Tibial artery (tissue), 4 donors: ENCODE results near the gene ASAP2.

Source experiments
- DNase-seq, 2 donors: peaks; one replicate each; pipeline ENCODE4 v3.0.0-alpha.2; 2019
- H3K27ac ChIP-seq, 2 donors: fragments of 200-600 bp; sonication (generic) in 1 of 2; 1 replicate in 1 of 2; 2 replicates in 1 of 2; pipeline ENCODE4 v1.5.1; 2018 to 2019; ENCODE audit warnings: mild to moderate bottlenecking in 1 of 2
- H3K27me3 ChIP-seq, 2 donors: fragments of 200-600 bp; sonication (generic) in 1 of 2; one replicate each; pipeline versions ENCODE4 v1.5.1 to v1.6.0; 2016 to 2019
- H3K36me3 ChIP-seq, 3 donors: fragments of 200-600 bp; sonication (generic) in 2 of 3; one replicate each; pipeline ENCODE4 v1.5.1; 2016 to 2019; ENCODE audit warnings: mild to moderate bottlenecking in 2 of 3
- H3K4me1 ChIP-seq, 4 donors: fragments of 200-600 bp; sonication (generic) in 2 of 4; 1 replicate in 3 of 4; 2 replicates in 1 of 4; pipeline ENCODE4 v1.5.1; 2016 to 2019
- H3K4me3 ChIP-seq, 2 donors: fragments of 200-600 bp; sonication (generic) in 1 of 2; 1 replicate in 1 of 2; 2 replicates in 1 of 2; pipeline ENCODE4 v1.5.1; 2018 to 2019; ENCODE audit warnings: mild to moderate bottlenecking in 2 of 2
- H3K9me3 ChIP-seq, 3 donors: fragments of 200-600 bp; sonication (generic) in 1 of 3; one replicate each; pipeline ENCODE4 v1.5.1; 2016 to 2019
- CTCF ChIP-seq, 2 experiments: fragments of 200-600 bp in 1 of 2; fragments of 450-650 bp in 1 of 2; IDR thresholded peaks; one replicate each; pipeline ENCODE4 v1.5.1; 2017 to 2019; ENCODE audit warnings: antibody characterized with exemption in 2 of 2, mild to moderate bottlenecking in 1 of 2, moderate library complexity in 1 of 2
- intact Hi-C: fragments of 100-400 bp; cut with DNase I; formaldehyde crosslinking; loops from one replicate; pipeline ENCODE4 v1.15.0; 2023; ENCODE audit warnings: low total_unique reads

Gene ASAP2

GRCh38 chr2:9318461-9319337 lies 112.1 kb downstream of the ASAP2 start:
- H3K9me3 ChIP-seq: no peaks in the 10 kb centered on the region
- intact Hi-C loops: no loop called here
- H3K27ac ChIP-seq: peak overlapping the region; percentile 50 to 59
- peak; percentile 54 to 75 for DNase-seq
- no peak overlapping the region for H3K4me3 ChIP-seq
- TF ChIP-seq CTCF (IDR thresholded peaks at IDR 0.05): no peak
- peaks cover 5 to 12% (median 11%) of the 10 kb centered on the region in 3 donors for H3K36me3 ChIP-seq
- H3K27me3 ChIP-seq: no peaks in the 10 kb centered on the region
- peaks cover 0 to 15% (median 12%) of the 10 kb centered on the region in 4 donors for H3K4me1 ChIP-seq

DNA sequence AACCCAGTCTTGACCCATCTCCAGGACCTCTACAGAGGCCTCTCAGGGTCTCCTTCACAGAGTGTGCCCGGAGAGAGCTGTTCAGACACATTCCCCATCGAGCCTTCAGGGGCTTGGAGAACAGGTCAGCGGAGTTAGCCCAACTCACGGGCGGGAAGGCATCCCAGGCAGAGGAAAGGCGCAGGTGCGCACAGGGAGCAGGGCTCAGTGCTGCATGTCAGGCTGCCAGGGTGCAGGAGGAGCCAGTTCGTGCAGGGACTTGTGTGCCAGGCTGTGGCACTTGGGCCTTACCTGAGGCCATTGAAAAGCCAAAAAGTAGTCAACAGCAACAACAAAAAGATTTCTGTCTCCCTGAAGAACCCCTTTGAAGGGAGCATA lies 112.7 kb downstream of the ASAP2 start:
- intact Hi-C loops: no loop called here
- Histone ChIP-seq H3K27me3 (no peaks in the 10 kb centered on the region), H3K4me3 (no peak overlapping the region), H3K4me1 (peaks cover 0 to 15% (median 12%) of the 10 kb centered on the region in 4 donors), H3K27ac (peak overlapping the region; percentile 50 to 59), H3K36me3 (peaks cover 11 to 19% (median 16%) of the 10 kb centered on the region in 3 donors), H3K9me3 (no peaks in the 10 kb centered on the region)
- no peak for TF ChIP-seq CTCF (IDR thresholded peaks at IDR 0.05)
- DNase-seq: no peak

DNA sequence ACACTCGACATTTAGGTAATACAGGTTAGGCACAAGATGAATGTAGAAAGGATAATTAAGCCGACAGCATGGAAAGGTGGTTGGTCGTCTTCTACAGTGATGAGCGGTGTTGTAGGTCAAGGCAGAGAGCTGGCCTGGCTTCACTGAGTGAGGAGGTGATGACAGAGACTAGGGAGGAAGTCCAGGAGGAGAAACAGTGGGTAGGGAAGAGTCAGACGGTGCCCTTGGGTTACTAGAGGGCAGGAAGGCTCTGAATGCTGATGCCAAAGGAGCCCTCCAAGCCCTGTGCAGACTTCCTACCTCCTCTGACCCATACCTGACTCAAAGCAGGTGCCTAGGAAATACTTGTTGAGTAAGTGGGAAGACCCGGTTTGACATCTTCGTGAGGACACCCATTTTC lies 116.0 kb downstream of the ASAP2 start:
- Histone ChIP-seq H3K27ac (no peak overlapping the region), H3K9me3 (no peaks in the 10 kb centered on the region), H3K36me3 (peaks cover 16 to 24% (median 16%) of the 10 kb centered on the region in 3 donors), H3K4me1 (peaks cover 0 to 21% (median 13%) of the 10 kb centered on the region in 4 donors), H3K4me3 (no peak overlapping the region), H3K27me3 (no peaks in the 10 kb centered on the region)
- no peak for TF ChIP-seq CTCF (IDR thresholded peaks at IDR 0.05)
- intact Hi-C loops: no loop called here
- DNase-seq: no peak

DNA sequence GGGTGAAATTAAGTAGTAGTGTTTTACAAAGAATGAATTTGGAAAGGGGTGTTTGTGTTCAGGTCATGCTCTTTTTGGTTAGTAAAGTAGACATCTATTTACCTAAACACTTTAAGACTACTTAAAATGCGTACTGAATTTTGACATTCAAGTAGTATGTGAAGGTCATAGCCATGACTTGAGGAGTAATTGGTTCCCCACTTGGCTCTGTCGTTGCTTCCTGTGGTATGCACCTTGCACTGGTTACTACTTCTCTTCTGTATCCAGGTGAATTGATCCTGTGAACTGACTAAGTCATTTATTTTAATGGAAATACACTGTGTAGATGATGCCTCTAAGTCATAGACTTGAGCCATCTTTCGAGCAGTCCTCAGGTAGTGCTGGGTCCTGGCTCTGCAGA lies 118.8 kb downstream of the ASAP2 start:
- H3K4me1 ChIP-seq: peaks cover 0 to 15% (median 2%) of the 10 kb centered on the region in 4 donors
- DNase-seq: no peak
- TF ChIP-seq CTCF (IDR thresholded peaks at IDR 0.05): no peak
- H3K9me3 ChIP-seq: no peaks in the 10 kb centered on the region
- H3K27me3 ChIP-seq: no peaks in the 10 kb centered on the region
- intact Hi-C loops: no loop called here
- H3K36me3 ChIP-seq: peaks cover 16 to 24% (median 22%) of the 10 kb centered on the region in 3 donors
- H3K4me3 ChIP-seq: no peak overlapping the region
- no peak overlapping the region for H3K27ac ChIP-seq

DNA sequence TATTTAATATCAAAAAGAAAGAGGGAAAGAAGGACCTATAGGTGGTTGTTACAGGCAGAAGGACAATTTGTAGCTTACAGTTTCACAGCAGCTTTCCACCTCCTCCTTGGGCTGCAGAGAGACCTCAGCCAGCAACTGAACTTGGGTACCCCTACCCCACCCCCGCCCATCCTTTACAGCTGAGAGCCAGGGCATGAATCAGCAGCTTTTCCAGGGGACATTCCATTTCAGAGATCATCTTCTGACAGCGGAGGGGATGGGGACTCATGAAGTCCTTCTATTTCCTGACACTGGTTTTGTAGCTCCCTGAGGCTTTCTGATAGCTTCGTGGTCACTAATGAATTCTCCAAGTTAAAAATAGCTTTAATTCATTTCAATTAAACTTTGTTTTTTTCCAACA lies 120.4 kb downstream of the ASAP2 start:
- no peak overlapping the region for H3K27ac ChIP-seq
- peaks cover 16 to 24% (median 22%) of the 10 kb centered on the region in 3 donors for H3K36me3 ChIP-seq
- TF ChIP-seq CTCF (IDR thresholded peaks at IDR 0.05): no peak
- no peaks in the 10 kb centered on the region for H3K9me3 ChIP-seq
- H3K4me3 ChIP-seq: no peak overlapping the region
- intact Hi-C loops: no loop called here
- H3K27me3 ChIP-seq: no peaks in the 10 kb centered on the region
- H3K4me1 ChIP-seq: peaks cover 0 to 31% (median 8%) of the 10 kb centered on the region in 4 donors
- DNase-seq: no peak
